Stimulated activated CD8-positive, alpha-beta memory T cell treated with anti-CD3 and anti-CD28 coated beads, Interleukin-7, amount 100 ng/mL, for 4 hours (primary cell): Measurements from ENCODE around the gene HINT2.

Experiments
- DNase-seq, 2 donors: peaks; one replicate each; pipeline ENCODE4 v3.0.0-alpha.2; 2020; ENCODE audit warnings: low read depth in 2 of 2

HINT2 gene

DNA sequence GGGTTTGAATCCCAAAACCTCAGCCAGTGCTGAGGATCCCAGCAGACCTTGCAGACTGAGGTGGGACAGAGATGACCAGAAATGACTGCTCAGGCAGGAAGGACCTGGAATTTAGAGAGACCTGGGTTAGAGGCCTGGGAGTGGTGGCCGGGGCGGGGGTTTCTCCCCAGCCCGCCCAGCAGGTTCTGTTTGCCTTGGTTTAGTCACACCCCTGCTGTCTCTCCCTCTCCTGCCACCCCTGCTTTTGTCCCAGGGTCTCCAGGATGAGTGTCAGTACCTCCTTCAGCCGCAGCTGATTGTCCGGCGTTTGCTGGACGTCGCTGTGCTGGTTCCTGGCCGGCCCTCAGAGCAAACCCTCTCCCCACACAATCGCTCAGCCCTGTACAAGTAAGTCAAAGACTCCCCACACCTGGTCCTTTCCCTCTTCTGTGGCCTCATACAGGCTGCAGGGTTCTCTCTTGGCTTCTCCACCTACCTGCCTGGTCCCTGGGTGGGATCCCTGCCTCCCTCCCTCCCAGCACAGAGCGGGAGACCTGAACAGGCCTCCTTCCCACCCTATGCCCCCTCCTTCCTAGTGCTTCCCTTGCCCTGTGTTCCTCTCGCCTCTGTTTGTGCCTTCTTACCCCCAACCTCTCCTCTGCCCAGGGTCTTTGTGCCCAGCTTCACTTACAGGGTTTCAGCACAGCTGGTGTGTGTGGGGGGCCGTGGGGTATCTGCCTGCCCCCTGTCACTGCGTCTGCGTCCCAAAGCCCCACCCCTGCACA, 26.2 kb upstream of the HINT2 start:
- DNase-seq = no peak

DNA sequence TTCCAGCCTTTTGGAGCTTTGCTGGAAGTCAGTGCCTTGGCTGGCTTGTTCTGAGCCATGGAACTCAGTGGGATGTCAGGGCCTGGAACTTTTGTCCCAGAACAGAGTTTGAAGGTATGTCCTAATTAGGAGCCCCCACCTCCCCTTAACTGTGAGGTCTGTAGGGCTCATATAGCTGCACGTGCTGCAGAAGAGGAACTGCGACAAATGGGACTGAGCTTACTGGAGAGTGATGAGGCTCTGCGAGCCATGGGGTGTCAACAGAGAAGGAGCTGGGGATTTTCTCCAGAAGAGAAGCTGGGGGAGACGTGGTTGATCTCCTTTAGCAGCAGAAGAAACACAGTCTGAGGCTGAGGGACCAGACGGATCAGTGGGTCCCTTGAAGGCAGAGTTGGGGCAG, 25.1 kb upstream of the HINT2 start:
- no peak for DNase-seq

DNA sequence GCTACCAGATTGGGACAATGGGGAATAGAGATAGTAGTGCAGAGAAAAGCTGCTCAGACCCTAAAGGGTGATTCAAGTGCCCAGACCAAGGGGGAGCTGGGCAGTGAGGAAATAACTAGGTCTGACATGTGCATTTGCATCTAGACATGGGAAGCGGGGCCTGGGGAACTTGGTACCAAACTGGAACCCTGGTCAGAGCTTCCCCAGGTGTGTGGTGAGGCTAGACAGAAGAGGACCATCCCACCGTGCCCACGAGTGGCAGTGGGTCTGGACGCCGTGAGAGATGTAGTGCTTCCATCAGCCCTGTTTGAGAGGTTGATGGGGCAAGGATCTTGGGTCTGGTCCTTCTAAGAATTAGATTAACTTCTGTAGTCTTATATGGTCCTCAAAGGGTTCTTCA, 21.8 kb upstream of the HINT2 start:
- DNase-seq = no peak

DNA sequence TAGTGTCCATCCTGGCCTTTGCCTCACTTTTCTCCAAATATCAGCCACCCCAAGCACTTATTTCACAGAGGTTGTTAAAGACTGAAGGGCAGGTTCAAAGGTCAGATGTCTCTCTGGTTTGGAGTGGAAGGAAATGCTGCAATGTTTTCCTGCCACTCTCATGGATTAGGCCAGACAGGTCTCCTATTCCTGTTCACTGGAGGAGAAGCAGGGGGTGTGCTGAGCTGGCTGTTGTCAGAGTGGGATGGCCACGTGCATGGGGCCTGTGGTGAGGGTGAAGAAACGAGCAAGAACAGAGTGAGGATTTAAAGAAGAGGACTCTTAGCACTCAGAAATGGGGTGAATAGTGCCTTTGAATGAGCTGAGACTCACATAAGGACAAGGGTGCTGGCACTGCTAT, 20.9 kb upstream of the HINT2 start:
- no peak for DNase-seq

DNA sequence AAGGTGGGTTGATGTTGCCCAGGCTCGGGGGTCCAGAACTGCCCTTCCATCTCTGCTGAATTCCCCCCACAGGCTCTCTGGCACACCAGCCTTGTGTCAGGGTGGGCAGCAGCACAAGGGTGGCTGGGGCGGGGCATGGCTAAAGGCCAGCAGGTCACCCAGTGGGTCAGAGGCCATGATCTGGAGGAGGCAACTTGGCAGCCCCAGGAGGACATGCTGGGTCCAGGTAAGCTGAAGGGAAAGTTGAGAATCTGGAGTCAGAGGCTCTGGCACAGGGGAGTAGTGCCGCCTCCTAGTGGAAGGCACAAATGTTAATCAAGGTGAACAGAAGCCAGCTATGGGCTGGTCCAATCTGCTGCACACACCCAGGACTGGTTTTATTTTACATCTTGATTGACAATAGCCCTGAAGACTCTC, 20.4 kb upstream of the HINT2 start:
- DNase-seq = no peak

DNA sequence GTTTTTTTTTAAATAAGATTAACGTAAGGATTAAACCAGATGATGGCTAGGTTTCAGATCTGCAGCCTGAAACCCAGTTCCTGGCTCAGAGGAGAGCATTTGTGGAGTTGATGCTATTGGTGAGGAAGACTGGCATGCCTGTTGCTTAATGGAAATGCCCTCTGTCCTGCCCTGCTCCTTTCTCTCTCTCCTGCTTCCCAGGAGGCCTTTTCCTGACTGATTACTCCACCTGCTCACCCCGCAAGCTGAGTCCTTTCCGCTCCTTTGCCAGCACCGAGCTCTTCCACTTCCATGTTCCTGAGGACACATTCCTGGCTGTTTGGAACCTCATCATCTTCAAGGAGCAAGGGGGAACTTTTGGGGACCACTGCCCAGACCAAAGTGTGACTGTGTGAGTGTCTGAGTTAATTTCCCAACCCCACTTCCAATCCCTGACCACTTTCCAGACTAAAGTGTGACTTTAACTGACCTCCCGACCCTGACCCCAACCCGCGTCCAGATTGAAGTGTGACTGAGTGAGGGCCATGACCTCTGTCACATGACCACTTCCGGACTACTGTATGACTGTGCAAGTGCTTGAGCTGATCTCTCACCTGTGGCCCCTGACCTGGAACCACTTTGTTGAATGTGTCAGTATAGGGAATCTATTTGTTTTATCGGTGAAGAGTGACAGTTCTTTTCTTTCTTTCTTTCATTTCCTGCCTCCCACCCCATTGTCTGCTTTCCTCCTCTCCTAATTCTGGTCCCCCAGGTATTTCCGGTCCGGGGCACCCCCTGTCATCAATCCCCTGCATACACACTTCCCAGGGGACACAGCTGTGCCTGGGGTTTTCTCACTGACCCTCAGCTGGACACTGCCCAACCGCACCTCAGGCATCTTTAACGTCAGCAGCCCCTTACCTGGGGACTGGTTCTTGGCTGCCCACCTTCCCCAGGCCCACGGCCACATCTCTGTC, 19.7 kb upstream of the HINT2 start:
- no peak for DNase-seq

DNA sequence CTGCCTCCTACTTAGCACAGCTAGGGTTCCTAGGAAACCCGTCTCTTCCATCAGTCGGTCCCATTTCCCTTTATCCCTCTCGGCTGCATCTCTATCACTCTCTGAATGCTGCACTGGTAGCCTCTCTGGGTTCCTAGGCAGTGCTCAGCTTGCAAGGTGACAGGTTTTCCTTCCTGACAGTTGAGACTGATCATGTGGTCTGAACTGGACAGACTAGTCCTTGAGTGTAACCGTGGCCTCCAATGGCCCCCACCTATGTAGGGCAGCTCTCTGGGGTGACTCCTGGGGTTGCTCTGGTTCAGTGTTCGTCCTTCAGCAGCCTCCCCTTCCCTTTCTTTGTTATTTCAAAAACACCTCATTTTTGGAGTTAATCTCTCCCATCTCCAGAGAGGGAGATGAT, 18.0 kb upstream of the HINT2 start:
- DNase-seq = no peak

DNA sequence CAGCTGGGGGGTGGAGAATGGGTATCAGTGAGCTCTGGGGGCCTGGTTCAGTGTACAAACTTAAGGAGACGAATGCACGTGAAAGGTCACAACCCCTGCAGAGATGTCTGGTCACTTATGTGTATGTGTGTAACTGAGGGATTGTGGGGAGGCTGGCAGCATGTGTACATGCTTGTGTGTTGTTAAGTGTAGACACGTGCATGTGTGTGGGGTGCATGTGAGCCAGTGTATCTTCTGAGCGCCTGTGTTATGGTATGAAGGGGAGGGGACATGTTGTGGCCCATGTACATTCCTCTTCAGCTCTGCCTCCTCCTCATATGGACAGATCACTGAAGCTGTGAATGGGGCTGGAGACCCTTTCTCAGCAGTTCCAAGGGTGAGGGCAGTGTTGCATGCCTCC, 16.2 kb upstream of the HINT2 start:
- no peak for DNase-seq

DNA sequence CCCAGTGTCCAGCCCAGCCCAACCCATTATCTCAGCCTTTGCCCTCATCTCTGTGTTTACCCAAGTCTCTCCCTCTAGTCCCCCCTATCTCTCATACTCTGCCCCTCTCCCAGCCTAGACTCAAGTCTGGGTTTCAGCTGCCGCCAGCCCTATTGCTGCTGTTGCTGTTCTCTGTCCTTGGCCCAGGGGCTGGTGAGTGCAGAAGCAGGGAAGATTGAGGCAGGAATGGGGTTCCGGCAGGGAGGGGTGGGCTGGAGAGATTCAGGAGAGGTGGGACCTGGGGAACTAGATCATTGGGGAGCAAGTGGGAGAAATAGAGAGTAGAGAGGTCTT, 14.9 kb upstream of the HINT2 start:
- no peak for DNase-seq

DNA sequence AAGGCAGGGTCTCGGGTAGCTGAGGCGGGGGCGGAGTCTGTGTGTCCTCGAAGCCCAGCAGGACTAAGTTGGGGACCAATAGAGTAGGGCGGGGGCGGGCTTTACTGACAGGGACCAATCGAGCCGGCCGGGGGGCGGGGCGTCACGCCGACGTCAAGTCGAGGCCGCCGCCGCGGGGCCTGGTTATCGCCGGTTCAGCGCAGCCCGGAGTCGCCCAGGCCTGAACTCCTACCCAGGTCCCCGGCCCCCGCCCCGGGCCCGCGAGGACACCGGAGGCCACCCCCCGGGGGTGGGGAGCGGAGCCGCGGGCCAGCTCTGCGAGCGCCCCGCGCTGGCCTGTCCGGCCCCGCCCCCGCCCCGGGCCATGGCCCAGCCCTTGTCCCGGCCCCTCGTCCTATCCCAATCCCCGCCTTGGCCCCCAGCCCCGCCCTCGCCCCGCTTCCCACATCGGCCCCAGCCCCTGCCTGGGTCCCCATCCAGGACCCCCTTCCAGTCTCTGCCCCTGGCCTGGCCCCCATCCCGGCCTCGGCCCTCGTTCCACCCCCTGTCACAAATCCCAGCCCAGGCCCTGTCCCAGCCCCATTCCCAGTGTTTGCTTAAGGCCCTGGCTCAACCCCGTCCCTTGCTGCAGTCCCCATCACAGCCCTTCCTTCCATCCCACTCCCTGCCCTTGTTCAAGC, 14.4 kb upstream of the HINT2 start, which contains the start of gene TMEM8B:
TMEM8B (plus strand) TSS at position 145 of the 680 bp plus-strand sequence; CDS start at position 365, 220 bp downstream.
- peak; percentile 89 to 93 for DNase-seq

DNA sequence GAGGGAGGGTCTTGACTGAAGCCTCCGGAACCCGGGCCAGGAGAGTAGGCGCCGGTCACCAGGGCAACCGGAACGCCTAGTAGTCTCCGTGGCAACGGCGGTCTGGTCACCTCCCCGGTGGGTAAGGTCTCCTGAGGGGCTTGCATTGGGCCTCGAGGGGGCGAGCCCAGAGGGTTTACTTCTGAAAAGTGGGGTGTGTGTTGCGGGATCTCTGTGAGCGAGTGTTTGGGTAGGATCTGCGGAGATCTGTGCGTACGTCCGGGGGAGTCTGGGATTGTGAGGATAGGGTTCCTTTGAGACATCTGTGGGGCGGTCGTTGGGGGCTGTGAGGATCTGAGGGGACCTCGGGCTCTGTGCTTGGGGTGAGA, 13.9 kb upstream of the HINT2 start, which contains the start of gene FAM221B:
FAM221B (minus strand) TSS at position 17 of the 368 bp plus-strand sequence. CDS start 2,571 bp downstream, outside the sequence.
- DNase-seq = no peak

DNA sequence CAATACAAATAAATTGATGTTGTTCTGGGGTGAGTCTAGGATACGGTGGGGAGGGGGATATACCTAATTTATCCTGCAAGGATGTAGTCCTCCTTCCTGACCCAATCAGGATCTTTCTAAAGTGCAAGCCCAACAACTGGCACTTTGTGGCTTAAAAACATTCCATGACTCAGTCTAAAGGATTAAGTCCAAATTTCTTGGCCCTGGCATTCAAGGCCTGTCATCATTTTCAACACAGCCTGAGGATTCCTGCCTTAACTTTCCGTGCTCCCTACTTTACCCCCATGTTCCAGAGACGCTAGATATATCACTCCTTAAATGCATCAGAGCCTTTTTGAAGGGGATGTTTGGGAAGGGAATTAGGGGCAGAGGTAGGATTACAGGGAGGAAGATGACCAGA, 12.6 kb upstream of the HINT2 start:
- no peak for DNase-seq

DNA sequence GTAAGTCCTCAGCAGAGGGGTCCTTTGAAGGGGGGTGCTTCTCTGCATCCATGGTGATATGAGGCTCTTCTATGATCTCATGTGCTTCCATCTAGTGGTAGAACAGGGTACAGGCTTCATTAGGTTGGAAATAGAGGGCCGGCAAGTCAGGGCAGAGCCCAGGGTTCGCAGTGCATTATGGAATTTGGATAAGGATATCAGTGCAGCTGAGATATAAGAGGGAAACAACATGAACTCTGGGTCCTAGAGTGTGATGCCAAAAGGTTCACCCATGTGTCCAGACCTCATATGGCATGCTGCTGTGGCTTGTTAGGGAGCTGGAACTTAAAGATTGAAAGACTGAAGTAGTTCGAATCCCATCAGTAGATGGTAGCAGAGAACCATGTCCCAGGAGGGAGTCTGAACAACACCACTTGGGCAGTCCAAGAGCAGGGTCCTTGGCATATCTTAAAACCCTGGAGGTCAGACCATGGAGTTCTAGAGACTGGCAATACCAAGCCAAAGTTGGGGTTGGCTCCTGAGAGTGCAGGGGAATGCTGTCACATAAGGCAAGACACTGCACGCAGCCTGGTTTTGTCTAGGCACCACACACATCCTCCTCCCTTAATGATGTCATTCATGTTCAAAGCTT, 11.3 kb upstream of the HINT2 start:
- DNase-seq = no peak

DNA sequence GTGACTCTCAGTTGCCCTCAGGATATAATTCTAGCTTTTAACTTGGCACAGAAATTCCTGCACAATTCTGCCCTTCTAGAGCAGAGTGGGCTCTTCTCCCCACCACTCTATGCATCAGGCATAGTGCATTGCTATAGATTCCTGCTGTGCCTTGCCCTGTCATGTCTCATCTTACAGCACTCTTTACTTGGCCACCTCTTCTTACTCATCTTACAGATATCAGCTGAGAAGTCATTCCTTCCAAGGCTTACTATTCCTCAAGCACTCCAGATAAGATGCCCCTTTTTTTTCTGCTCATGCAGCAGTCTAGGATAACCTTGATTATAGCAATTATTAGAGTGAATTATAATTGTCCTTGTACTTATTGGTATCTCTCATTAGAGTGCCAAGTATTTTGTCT, 8.1 kb upstream of the HINT2 start:
- DNase-seq = no peak

DNA sequence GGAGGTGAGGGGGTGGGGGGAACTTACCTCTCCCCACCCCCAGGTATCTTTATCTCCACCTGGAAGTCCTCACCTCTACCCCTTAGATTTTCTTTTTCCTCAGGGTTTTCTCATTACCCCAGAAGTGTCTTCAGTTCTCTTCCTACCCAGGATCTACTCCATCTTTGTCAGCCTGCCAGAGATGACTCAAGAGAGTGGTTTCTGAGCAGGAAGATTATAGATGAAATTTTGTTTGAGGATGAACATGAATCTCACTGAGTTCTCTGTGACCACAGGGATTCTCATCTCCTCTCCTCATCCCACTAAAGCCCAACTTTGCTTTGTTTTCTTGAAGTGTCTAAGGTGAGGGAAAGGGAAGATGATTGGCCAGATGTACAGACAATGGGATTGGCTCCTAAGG, 5.2 kb upstream of the HINT2 start:
- no peak for DNase-seq

DNA sequence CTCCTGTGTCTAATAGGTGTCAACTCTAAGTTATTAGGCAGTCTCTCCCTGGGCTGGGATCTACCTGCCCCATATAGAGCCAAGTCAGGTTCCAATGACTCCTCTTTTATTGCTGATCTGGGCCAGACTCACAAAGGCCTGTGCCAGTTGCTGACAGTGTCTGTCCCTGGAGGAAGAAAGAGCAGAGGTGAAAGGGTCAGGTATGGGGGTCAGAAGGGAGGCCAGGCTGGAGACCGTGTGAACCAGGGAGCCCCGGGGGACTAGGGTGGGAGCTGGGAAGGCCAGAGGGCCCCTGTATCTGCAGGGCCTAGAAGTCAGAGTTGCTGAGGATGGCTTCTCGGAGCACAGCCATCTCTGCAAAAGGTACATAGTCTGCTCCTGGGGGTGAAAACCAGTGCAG, 3.5 kb upstream of the HINT2 start:
- DNase-seq = no peak

DNA sequence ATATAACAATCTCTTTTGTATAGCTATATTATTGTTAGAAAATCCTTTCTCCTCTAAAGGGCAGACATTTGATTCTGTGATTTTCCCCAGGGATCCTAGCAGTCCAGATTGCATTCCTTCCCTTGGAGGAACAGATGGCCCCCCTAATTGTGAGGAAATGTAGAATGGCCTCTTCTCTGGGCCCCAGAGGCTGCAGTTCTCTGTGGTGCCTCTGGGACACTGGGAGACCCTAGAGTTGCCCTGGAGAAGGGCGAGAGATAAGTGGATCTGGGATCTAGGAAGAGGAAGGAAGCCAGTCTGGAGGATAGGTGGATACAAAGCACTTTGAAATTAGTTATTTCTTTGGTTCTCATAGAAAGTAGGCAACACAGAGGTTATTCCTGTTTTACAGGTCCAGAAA, 1.9 kb upstream of the HINT2 start:
- DNase-seq = no peak

DNA sequence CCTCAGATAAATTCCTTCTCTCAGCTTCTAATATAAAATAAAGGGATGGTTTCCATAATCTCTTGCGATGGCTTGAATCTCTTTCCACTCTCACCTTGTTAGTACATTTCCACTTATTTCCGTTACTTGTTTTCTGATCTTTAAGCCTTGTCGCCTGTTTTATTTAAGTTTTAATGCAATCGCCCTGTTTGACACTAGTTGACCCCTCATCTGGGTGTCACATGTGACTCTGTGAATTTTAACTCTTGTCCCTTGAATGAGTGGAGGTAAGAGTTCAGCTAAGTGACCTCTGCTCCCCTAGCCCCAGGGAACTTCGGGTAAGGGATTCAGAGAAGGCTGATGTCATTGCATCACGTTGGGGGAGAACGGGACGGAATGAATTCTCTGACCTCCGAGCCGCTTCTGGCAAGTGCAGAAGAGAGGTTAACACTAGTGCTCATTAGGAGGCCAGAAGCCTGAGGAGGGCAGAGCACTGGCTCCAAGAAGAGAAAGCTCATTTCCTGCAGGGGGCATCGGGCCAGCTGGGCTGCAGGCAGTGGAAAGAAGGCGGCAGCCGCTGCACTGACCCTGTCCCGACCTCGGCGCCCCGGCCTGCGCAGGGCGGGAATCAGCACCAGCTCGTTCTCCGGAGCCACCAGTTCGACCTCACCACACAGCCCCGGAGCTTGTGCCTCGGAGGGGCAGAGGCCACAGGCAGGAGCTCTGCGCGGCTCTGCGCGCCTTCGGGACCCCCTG, 569 bp downstream of the HINT2 start:
- DNase-seq = peak in 1 of 2 donors; percentile 14

DNA sequence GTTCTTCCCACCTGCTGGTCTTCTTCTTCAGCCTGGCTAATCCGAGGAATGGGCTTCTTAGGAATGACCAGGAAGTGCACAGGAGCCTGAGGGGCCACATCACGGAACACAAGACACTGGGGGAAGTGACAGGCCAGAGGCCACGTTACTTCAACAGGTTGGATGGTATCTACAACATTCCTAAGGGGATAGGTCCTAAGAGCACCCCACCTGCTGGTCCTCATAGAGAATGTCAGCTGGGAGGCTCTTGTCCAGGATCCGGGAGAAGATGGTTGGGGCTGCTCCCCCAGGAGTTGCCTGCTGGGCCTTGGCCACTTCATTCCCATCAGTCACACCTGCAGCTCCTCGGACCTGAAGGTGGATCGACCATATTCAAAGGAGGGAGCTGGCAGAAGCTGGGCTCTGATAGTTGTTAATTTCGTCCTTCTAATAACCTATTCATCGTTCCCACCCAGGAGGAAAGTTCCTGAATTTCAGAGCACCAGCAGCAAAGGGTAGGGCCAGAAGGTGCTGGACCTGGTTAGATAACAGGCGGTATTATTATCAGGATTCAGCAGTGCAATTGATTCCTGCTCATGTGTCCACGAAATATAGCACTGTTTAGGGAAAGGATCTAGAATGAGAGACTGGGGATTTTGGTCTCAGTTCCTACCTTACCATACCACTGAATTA, 1.3 kb downstream of the HINT2 start:
- no peak for DNase-seq

DNA sequence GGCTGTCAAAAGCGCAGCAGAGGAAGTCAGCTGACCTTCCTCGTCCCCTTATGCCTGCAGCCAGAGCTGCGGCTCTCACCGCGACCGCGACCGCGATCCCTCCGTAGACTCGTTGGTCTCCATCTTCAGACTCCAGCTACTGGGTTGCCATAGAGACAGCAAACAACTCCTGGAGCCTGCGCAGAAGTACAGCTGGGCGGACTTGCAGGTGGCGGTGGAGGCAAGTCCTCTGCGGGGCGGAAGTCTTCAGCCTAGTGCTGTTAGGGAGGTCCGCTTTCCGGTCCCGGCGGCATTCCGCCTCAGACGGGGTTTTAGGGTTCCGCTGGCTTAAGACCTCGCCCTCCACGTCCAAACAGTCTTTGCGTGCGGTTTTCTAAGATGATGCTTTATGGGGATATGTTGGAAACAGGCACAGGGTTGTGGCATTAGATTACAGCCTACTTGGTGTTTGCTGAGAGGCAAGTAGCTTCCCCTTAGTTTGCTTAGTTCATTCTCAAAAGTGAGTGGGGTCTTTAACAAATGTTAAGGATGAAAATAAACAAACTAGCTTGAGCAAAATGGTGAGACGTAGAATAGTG, 2.7 kb downstream of the HINT2 start, which contains the start of gene SPAG8:
SPAG8 (minus strand) TSS at position 238 of the 578 bp plus-strand sequence; CDS start at position 123, 115 bp downstream.
- DNase-seq = peak; percentile 91 to 92
